GM23338 (cell line): ENCODE measurements around the gene PTPRC. TPM values are rescaled to one million over a fixed set of nuclear protein-coding genes. Genes with fewer than 3 reads are reported as not detected.

Source experiments
- ATAC-seq: fragments of 200-7000 bp; cut with Tn5 transposase; 3 replicates; pipeline ENCODE4 v1.9.1; 2020
- DNase-seq: peaks from one replicate; pipeline ENCODE4 v3.0.0-alpha.2; 2015; ENCODE audit warnings: low spot score
- H2AFZ ChIP-seq: fragments of 200-600 bp; sonication (generic); 2 replicates; pipeline ENCODE4 v1.8.0; 2016; ENCODE audit warnings: antibody characterized with exemption, mild to moderate bottlenecking, moderate library complexity
- H3F3A ChIP-seq: fragments of 200-600 bp; sonication (generic); replicated peaks from 2 replicates; pipeline ENCODE4 v1.8.0; 2017; ENCODE audit warnings: antibody characterized with exemption, mixed run types, low read depth
- H3K27ac ChIP-seq: fragments of 200-600 bp; sonication (generic); 2 replicates; pipeline ENCODE4 v1.6.1; 2016; ENCODE audit warnings: low read depth
- H3K27me3 ChIP-seq: fragments of 200-600 bp; sonication (generic); 2 replicates; pipeline ENCODE4 v1.8.0; 2016; ENCODE audit warnings: mild to moderate bottlenecking, mixed run types, moderate library complexity; ENCODE audit not compliant: insufficient read depth
- H3K36me3 ChIP-seq: fragments of 200-600 bp; sonication (generic); 2 replicates; pipeline ENCODE4 v1.8.0; 2016; ENCODE audit warnings: mild to moderate bottlenecking; ENCODE audit not compliant: insufficient read depth
- H3K4me1 ChIP-seq: fragments of 200-600 bp; sonication (generic); 2 replicates; pipeline ENCODE4 v1.8.0; 2016; ENCODE audit warnings: mild to moderate bottlenecking, moderate library complexity; ENCODE audit not compliant: insufficient read depth
- H3K4me2 ChIP-seq: fragments of 200-600 bp; sonication (generic); 2 replicates; pipeline ENCODE4 v1.7.1; 2017; ENCODE audit warnings: mixed run types
- H3K4me3 ChIP-seq: fragments of 200-600 bp; sonication (generic); 2 replicates; pipeline ENCODE4 v1.6.1; 2016; ENCODE audit warnings: mixed run types
- H3K79me2 ChIP-seq: fragments of 200-600 bp; sonication (generic); replicated peaks from 2 replicates; pipeline ENCODE4 v1.8.0; 2017; ENCODE audit warnings: mild to moderate bottlenecking; ENCODE audit not compliant: insufficient read depth
- H3K9me2 ChIP-seq: fragments of 200-600 bp; sonication (generic); 2 replicates; pipeline ENCODE4 v1.8.0; 2017; ENCODE audit not compliant: insufficient read depth
- H4K20me1 ChIP-seq: fragments of 200-600 bp; sonication (generic); replicated peaks from 2 replicates; pipeline ENCODE4 v1.8.0; 2017; ENCODE audit warnings: mild to moderate bottlenecking; ENCODE audit not compliant: insufficient read depth
- H3K27ac Mint-ChIP-seq: 2 replicates; pipeline ENCODE4 v1.8.0; 2020; ENCODE audit warnings: inconsistent platforms, mild to moderate bottlenecking, moderate library complexity, mixed read lengths
- H3K27me3 Mint-ChIP-seq: 3 replicates; pipeline ENCODE4 v1.8.0; 2022; ENCODE audit warnings: low read depth, mild to moderate bottlenecking, moderate library complexity, mixed read lengths, inconsistent platforms; ENCODE audit not compliant: insufficient read depth, poor library complexity
- H3K36me3 Mint-ChIP-seq: 3 replicates; pipeline ENCODE4 v1.8.0; 2021; ENCODE audit warnings: low read depth, mild to moderate bottlenecking, inconsistent platforms, moderate library complexity, mixed read lengths
- H3K4me1 Mint-ChIP-seq: 3 replicates; pipeline ENCODE4 v1.8.0; 2020; ENCODE audit warnings: mild to moderate bottlenecking, inconsistent platforms, mixed read lengths
- H3K4me3 Mint-ChIP-seq: 3 replicates; pipeline ENCODE4 v1.8.0; 2021; ENCODE audit warnings: moderate library complexity, mild to moderate bottlenecking, inconsistent platforms, mixed read lengths
- H3K9me3 Mint-ChIP-seq: 3 replicates; pipeline ENCODE4 v1.8.0; 2020; ENCODE audit warnings: moderate library complexity, mild to moderate bottlenecking, inconsistent platforms, mixed read lengths
- CREB1 ChIP-seq: fragments of 250-450 bp; sonication (Bioruptor Pico); IDR thresholded peaks from 2 replicates; pipeline ENCODE4 v1.5.0; 2020; ENCODE audit warnings: low read depth, mild to moderate bottlenecking, moderate library complexity
- ETS1 ChIP-seq: IDR thresholded peaks from 2 replicates; pipeline ENCODE4 v1.6.1; 2016; ENCODE audit warnings: antibody characterized with exemption
- EZH2 ChIP-seq: fragments of 200-600 bp; sonication (generic); IDR thresholded peaks from one replicate; pipeline ENCODE4 v1.8.0; 2017; ENCODE audit warnings: antibody characterized with exemption, mild to moderate bottlenecking, low read depth; ENCODE audit not compliant: unreplicated experiment
- EZH2phosphoT487 ChIP-seq: fragments of 200-600 bp; sonication (generic); IDR thresholded peaks from one replicate; pipeline ENCODE4 v1.8.1; 2018; ENCODE audit warnings: antibody characterized with exemption; ENCODE audit not compliant: unreplicated experiment
- JUNB ChIP-seq: IDR thresholded peaks from one replicate; pipeline ENCODE4 v1.6.1; 2016; ENCODE audit warnings: antibody characterized with exemption; ENCODE audit not compliant: unreplicated experiment
- NANOG ChIP-seq: IDR thresholded peaks from 2 replicates; pipeline ENCODE4 v1.6.1; 2016; ENCODE audit warnings: antibody characterized with exemption, borderline replicate concordance
- POLR2AphosphoS5 ChIP-seq: IDR thresholded peaks from 2 replicates; pipeline ENCODE4 v1.6.1; 2016; ENCODE audit warnings: antibody characterized with exemption, low read depth
- STAT1 ChIP-seq: IDR thresholded peaks from one replicate; pipeline ENCODE4 v1.6.1; 2016; ENCODE audit warnings: antibody characterized with exemption; ENCODE audit not compliant: unreplicated experiment
- ZNF114 ChIP-seq: fragments of 250-450 bp; sonication (Bioruptor Pico); IDR thresholded peaks from 2 replicates; pipeline ENCODE4 v1.5.0; 2020; ENCODE audit warnings: mild to moderate bottlenecking, moderate library complexity
- ZNF331 ChIP-seq: fragments of 250-450 bp; sonication (Bioruptor Pico); IDR thresholded peaks from 2 replicates; pipeline ENCODE4 v1.5.0; 2020; ENCODE audit warnings: low read depth, mild to moderate bottlenecking, moderate library complexity
- ZNF462 ChIP-seq: fragments of 250-450 bp; sonication (Bioruptor Pico); IDR thresholded peaks from 2 replicates; pipeline ENCODE4 v1.5.0; 2020; ENCODE audit warnings: mild to moderate bottlenecking, moderate library complexity
- polyA plus RNA-seq: library from polyadenylated mRNA; unstranded; fragments of >200 nt; fragmentation: Nextera tagmentation; extraction: Ambion mirVana; gene quantifications from 2 replicates; pipeline ENCODE4 v1.2.1, GENCODE V29; 2016
- total RNA-seq: library from RNA; depleted of rRNA; stranded (reverse); fragments of >200 nt; shearing (Covaris generic); gene quantifications from 2 replicates; pipeline ENCODE4 v1.2.3, GENCODE V29; 2014
- TF ChIP-seq, protein P1 (sequence below), 2 experiments: fragments of 200-600 bp in 1 of 2; sonication (generic) in 1 of 2; conservative IDR thresholded peaks; 2 replicates each; pipeline versions ENCODE4 v1.5.1 to v1.6.1; 2016 to 2017; ENCODE audit warnings: antibody characterized with exemption in 2 of 2, low read depth in 2 of 2, mild to moderate bottlenecking in 2 of 2, moderate library complexity in 1 of 2
- TF ChIP-seq, protein P2 (sequence below): IDR thresholded peaks from one replicate; pipeline ENCODE4 v1.6.1; 2018; ENCODE audit warnings: antibody characterized with exemption; ENCODE audit not compliant: unreplicated experiment

PTPRC gene
- total and polyA plus RNA-seq, 2 experiments from 2014 or later, result 0.10 to 0.52 TPM

DNA sequence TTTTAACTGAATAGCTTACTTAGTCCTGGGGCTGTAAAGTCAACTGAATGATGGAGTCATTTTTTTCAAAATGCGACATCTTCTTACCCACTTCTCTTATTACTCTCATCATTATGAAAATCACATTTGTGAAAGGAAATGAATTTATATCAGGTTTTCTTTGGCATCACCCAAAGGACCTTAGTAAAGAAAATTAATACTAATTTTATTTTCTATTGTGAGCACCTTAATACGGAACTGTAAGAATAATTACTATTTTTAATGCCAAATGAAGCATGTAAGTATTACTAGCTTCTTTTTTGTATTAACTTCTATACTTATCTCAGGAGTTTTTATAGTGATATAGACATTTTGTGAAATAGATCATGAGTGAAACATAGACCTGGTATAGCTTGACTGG lies 30.9 kb downstream of the PTPRC start:
- no peak overlapping the region for H3K4me3 Mint-ChIP-seq
- no peak overlapping the region for H3K4me3 ChIP-seq
- H3F3A ChIP-seq, result no peaks in the 10 kb centered on the region
- no peaks in the 10 kb centered on the region for H3K79me2 ChIP-seq
- H3K4me2 ChIP-seq, result no peak overlapping the region
- no peaks in the 10 kb centered on the region for H4K20me1 ChIP-seq
- no peak for ATAC-seq
- H3K9me2 ChIP-seq, result no peaks in the 10 kb centered on the region
- H3K27me3 ChIP-seq, result no peaks in the 10 kb centered on the region
- peaks cover 16% of the 10 kb centered on the region; the same call in 2 of the 3 replicates for H3K4me1 Mint-ChIP-seq
- H3K36me3 ChIP-seq, result no peaks in the 10 kb centered on the region
- DNase-seq, result no peak
- H3K27ac Mint-ChIP-seq, result no peak overlapping the region
- no peak overlapping the region for H2AFZ ChIP-seq
- no peaks in the 10 kb centered on the region for H3K4me1 ChIP-seq
- TF ChIP-seq EZH2phosphoT487 (no peak), STAT1 (no peak), CREB1 (CRISPR knock-in tag) (no peak), ZNF114 (CRISPR knock-in tag) (no peak), JUNB (no peak), ZNF331 (CRISPR knock-in tag) (no peak), NANOG (no peak), ETS1 (no peak), EZH2 (no peak), ZNF462 (CRISPR knock-in tag) (no peak), POLR2AphosphoS5 (no peak)
- TF ChIP-seq, protein P1, sequence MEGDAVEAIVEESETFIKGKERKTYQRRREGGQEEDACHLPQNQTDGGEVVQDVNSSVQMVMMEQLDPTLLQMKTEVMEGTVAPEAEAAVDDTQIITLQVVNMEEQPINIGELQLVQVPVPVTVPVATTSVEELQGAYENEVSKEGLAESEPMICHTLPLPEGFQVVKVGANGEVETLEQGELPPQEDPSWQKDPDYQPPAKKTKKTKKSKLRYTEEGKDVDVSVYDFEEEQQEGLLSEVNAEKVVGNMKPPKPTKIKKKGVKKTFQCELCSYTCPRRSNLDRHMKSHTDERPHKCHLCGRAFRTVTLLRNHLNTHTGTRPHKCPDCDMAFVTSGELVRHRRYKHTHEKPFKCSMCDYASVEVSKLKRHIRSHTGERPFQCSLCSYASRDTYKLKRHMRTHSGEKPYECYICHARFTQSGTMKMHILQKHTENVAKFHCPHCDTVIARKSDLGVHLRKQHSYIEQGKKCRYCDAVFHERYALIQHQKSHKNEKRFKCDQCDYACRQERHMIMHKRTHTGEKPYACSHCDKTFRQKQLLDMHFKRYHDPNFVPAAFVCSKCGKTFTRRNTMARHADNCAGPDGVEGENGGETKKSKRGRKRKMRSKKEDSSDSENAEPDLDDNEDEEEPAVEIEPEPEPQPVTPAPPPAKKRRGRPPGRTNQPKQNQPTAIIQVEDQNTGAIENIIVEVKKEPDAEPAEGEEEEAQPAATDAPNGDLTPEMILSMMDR (conservative IDR thresholded peaks at IDR 0.05; ENCODE audit: low read depth in 2 of 2), result no peak
- TF ChIP-seq, protein P2, sequence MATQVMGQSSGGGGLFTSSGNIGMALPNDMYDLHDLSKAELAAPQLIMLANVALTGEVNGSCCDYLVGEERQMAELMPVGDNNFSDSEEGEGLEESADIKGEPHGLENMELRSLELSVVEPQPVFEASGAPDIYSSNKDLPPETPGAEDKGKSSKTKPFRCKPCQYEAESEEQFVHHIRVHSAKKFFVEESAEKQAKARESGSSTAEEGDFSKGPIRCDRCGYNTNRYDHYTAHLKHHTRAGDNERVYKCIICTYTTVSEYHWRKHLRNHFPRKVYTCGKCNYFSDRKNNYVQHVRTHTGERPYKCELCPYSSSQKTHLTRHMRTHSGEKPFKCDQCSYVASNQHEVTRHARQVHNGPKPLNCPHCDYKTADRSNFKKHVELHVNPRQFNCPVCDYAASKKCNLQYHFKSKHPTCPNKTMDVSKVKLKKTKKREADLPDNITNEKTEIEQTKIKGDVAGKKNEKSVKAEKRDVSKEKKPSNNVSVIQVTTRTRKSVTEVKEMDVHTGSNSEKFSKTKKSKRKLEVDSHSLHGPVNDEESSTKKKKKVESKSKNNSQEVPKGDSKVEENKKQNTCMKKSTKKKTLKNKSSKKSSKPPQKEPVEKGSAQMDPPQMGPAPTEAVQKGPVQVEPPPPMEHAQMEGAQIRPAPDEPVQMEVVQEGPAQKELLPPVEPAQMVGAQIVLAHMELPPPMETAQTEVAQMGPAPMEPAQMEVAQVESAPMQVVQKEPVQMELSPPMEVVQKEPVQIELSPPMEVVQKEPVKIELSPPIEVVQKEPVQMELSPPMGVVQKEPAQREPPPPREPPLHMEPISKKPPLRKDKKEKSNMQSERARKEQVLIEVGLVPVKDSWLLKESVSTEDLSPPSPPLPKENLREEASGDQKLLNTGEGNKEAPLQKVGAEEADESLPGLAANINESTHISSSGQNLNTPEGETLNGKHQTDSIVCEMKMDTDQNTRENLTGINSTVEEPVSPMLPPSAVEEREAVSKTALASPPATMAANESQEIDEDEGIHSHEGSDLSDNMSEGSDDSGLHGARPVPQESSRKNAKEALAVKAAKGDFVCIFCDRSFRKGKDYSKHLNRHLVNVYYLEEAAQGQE, result no peak
- H3K27me3 Mint-ChIP-seq, result no peaks in the 10 kb centered on the region
- no peaks in the 10 kb centered on the region for H3K9me3 Mint-ChIP-seq
- H3K36me3 Mint-ChIP-seq, result no peaks in the 10 kb centered on the region
- H3K27ac ChIP-seq, result no peak overlapping the region
